ENCODE data around the gene PPP1R13B.

GRCh38 chr14:103696466-103697071 is 150.8 kb downstream of the PPP1R13B start:
- TF ChIP-seq CTCF (conservative IDR thresholded peaks at IDR 0.05; ENCODE audit: low read depth in 2 of 2) (no peak), EZH2 (IDR thresholded peaks at IDR 0.05; ENCODE audit: low read depth, unreplicated experiment) (no peak), REST (IDR thresholded peaks at IDR 0.05; ENCODE audit: unreplicated experiment) (no peak), JUNB (IDR thresholded peaks at IDR 0.05; ENCODE audit: unreplicated experiment) (no peak), POLR2AphosphoS5 (IDR thresholded peaks at IDR 0.05; ENCODE audit: low read depth) (no peak; the same call in 1 of the 2 replicates), EZH2phosphoT487 (IDR thresholded peaks at IDR 0.05; ENCODE audit: unreplicated experiment) (no peak), CREB1 (CRISPR knock-in tag; IDR thresholded peaks at IDR 0.05; ENCODE audit: low read depth) (no peak), ZNF331 (CRISPR knock-in tag; IDR thresholded peaks at IDR 0.05; ENCODE audit: low read depth) (no peak), NANOG (IDR thresholded peaks at IDR 0.05; ENCODE audit: borderline replicate concordance) (no peak), STAT1 (IDR thresholded peaks at IDR 0.05; ENCODE audit: unreplicated experiment) (no peak), ZNF114 (CRISPR knock-in tag; IDR thresholded peaks at IDR 0.05) (no peak)

Data from GM23338 (cell line).